ENCODE results near the gene HTRA2.

GRCh38 chr2:74497777-74498499 lies 31.8 kb upstream of the HTRA2 start:
- TF ChIP-seq CTCF (conservative IDR thresholded peaks at IDR 0.05; ENCODE audit: low read length) (no peak), EZH2phosphoT487 (IDR thresholded peaks at IDR 0.05; ENCODE audit: borderline replicate concordance) (no peak)

Data from Loucy (cell line).